GM13977 (cell line): Measurements from ENCODE around the gene SAP30BP.

Source experiments
- DNase-seq: peaks from one replicate; pipeline ENCODE4 v3.0.0; 2012; ENCODE audit warnings: low spot score
- in situ Hi-C: fragments of 300-500 bp; cut with MboI; formaldehyde crosslinking; loops from one replicate; pipeline ENCODE4 v1.12.0; 2022; ENCODE audit warnings: low sequenced_read_pairs, low pct_unique_long_range_greater_than_20kb, mixed read lengths, inconsistent platforms; ENCODE audit not compliant: unreplicated experiment
- TF ChIP-seq, protein P1 (sequence below): IDR thresholded peaks from 2 replicates; pipeline ENCODE4 v1.5.1; 2012; ENCODE audit warnings: mild to moderate bottlenecking, control low read depth; ENCODE audit not compliant: insufficient read depth; ENCODE audit errors: extremely low read depth, missing control alignments

SAP30BP gene

DNA sequence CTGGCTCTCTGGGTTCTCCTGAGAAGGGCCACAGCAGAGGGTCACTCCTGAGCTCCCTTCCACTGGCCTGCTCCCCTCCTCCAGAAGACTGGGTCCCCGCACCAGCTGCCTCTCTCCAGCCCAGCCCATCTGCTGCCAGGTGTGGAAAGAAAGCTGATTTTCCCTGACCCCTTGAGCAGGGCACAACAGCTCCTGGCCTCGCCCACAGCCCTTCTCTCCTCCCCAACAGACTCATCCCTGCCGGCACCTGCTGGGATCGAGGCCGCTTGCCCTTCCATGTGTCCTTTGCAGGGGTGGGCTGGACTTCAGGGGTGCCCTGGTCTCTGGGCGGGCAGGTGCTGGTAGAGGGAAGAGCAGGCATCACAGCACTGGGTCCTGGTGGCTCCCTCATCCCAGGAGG is 38.7 kb upstream of the SAP30BP start:
- TF ChIP-seq, protein P1, sequence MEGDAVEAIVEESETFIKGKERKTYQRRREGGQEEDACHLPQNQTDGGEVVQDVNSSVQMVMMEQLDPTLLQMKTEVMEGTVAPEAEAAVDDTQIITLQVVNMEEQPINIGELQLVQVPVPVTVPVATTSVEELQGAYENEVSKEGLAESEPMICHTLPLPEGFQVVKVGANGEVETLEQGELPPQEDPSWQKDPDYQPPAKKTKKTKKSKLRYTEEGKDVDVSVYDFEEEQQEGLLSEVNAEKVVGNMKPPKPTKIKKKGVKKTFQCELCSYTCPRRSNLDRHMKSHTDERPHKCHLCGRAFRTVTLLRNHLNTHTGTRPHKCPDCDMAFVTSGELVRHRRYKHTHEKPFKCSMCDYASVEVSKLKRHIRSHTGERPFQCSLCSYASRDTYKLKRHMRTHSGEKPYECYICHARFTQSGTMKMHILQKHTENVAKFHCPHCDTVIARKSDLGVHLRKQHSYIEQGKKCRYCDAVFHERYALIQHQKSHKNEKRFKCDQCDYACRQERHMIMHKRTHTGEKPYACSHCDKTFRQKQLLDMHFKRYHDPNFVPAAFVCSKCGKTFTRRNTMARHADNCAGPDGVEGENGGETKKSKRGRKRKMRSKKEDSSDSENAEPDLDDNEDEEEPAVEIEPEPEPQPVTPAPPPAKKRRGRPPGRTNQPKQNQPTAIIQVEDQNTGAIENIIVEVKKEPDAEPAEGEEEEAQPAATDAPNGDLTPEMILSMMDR: no peak
- DNase-seq: no peak
- in situ Hi-C loops: no loop called here

DNA sequence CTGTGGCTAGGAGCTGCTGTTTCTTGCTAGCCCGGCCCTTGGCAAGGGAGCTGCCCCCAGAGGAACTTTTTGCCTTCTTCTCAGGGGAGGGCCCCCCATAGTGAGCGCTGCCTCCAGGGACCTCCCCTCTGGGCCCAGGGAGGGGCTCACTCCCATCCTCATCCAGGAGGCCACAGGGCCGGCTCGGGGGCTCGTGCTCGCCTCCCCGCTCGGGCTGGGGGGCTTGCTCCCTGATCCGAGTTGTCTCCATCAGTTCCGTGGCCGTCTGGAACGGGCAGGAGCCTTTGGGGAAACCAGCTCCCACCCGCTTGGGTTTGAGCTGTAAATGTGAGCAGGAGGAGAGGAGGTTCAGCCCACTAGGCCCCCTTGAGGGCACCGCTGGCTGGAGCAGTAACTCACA is 38.0 kb upstream of the SAP30BP start:
- no peak for DNase-seq
- TF ChIP-seq, protein P1: no peak
- in situ Hi-C loops: no loop called here

DNA sequence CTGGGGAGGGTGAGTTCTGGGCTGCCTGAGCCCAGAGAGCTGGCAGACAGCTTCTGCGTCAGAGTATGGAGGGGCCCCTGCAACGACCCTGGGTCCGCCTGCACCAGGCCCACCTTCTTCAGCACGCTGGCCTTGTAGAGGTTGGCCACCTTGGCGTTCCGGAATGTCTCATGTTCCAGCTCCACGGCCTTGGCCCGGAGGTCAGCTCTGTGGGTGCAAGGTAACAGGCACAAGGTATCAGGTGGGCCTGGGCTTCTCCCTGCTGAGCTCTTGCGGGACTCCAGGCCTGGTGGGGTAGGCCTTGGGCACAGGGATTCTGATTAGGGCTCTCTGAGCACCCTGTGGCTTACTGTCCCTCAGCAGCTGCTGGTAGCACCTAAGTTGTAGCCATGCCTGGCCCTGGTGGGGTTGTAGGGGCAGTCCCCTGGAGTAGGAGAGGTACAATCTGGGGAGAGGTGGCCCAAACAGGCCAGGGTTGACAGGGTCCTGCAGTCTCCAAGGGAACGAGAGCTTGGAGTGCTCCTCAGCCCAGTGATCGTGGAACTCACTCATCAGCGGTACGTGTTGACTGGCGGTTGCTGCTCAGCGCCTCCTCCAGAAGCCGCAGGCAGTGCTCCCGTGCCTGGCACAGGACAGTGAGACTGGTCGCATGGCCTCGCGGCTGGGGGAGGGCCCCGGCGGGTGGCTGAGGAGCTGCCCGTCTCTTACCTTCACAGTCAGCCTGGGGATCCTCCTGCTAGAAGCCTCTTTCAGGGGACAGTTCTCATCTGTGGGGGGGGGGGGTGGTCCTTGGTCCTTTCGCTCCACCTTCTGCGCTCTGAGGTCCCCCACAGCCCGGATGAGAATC is 36.8 kb upstream of the SAP30BP start:
- DNase-seq: no peak
- in situ Hi-C loops: no loop called here
- TF ChIP-seq, protein P1: no peak

DNA sequence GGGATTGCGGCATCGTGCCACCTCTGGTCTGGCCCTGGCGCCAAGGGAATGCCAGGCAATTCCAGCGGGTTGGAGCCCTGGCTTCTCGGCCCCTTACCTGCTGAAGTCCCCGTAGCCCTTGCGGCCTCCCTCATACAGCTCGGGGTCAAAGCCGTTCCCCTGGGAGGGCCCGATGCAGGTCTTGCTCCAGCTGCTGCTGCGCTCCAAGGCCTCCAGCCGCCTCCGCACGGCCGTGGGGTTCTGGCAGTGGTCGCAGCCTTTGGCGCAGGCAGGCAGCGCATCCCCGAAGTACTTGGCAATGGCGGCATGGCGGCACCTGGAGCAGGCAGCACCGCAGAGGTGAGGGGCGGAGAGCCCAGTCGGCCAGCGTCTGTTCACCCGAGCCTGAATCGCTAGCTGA is 35.8 kb upstream of the SAP30BP start:
- in situ Hi-C loops: no loop called here
- no peak for DNase-seq
- TF ChIP-seq, protein P1: no peak

DNA sequence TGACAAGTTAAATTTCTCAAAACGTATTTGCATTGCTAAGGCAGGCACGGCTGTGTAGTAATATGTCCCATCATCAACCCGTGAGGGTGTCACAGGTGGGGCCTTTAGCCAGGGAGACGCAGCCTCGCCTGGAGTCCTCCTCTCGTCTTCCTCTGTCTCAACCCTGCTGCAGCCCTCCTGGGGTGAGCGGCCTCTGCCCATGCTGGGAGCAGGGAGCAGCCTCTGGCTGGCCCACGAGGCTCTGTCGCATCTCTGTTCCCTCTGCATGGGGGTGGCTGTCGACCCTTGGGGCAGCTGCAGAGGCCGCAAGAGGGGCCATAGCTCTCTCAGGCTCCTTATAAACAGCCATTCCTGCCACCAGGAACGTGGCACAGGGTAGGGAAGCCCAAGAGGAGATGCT is 34.7 kb upstream of the SAP30BP start:
- in situ Hi-C loops: no loop called here
- DNase-seq: no peak
- TF ChIP-seq, protein P1: no peak

DNA sequence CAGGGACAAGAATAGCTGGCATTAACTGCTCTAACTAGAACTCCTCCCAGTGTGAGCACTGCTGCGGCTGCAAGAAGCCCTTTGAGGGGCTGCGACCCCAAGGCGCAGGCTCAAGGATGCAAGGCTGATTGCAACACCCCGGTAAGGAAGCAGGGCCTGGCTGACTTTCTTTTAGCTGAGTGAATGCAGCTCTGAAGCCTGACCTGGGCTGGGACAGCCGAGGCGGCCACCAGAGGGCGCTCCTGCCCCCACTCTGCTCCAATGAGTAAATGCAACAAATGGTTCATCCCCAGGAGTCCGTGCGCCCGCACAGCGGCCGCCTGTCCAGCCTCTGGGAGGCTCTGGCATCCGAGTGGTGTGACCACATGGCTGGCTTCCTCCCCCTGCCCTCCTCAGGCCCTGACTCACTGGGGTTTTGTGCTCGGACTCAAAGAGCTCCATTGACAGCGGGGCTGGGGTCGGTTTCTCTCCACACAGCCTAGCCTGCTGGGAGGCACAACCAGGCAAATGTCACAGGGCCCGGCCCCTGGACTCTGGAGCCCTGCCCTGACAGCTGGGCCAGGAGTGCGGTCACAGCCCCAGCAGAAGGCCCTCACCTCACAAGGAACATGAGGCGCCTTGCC is 34.2 kb upstream of the SAP30BP start, which contains the start of gene SMIM5:
Gene SMIM5 (plus strand): TSS at position 572 of the 623 bp plus-strand sequence. CDS start 6,768 bp downstream, outside the sequence.
- DNase-seq: peak; percentile 96
- TF ChIP-seq, protein P1: peak; percentile 97

More for the DNA sequence above, 34.2 kb upstream of the SAP30BP start, which contains the start of gene SMIM5:
- in situ Hi-C loops: no loop called here
